ENCODE results near the gene SEC22B. TPM values are rescaled to one million over a fixed set of nuclear protein-coding genes. Genes with fewer than 3 reads are reported as not detected.
"Not testable (repeated sequence)": the region's sequence is repeated elsewhere in the genome, so short reads cannot be mapped to it uniquely, and the experiment has no call there.

SEC22B gene
- total RNA-seq, 1 donor from 2014 or later: 30.2 TPM

GRCh38 chr1:120113134-120113533, 63.2 kb downstream of the SEC22B start:
- ATAC-seq; intact Hi-C loops (cut with DNase I); H3K27me3 ChIP-seq; H3K4me1 ChIP-seq; H3K9me3 ChIP-seq; H3K4me3 ChIP-seq; H3K36me3 ChIP-seq; DNase-seq; H3K27ac ChIP-seq: not testable (repeated sequence)

- H3K36me3 ChIP-seq; DNase-seq; H3K4me1 ChIP-seq; intact Hi-C loops (cut with DNase I); H3K27ac ChIP-seq; H3K4me3 ChIP-seq; H3K27me3 ChIP-seq; H3K9me3 ChIP-seq; ATAC-seq: not testable (repeated sequence)
Observed at GRCh38 chr1:120112212-120112611, 64.1 kb downstream of the SEC22B start.

- H3K27me3 ChIP-seq; H3K36me3 ChIP-seq; ATAC-seq; H3K4me3 ChIP-seq; H3K4me1 ChIP-seq; intact Hi-C loops (cut with DNase I); H3K27ac ChIP-seq; H3K9me3 ChIP-seq; DNase-seq: not testable (repeated sequence)
Observed at GRCh38 chr1:120111771-120112170, 64.5 kb downstream of the SEC22B start.

- ATAC-seq; H3K27me3 ChIP-seq; H3K9me3 ChIP-seq; H3K4me1 ChIP-seq; intact Hi-C loops (cut with DNase I); DNase-seq; H3K27ac ChIP-seq; H3K36me3 ChIP-seq; H3K4me3 ChIP-seq: not testable (repeated sequence)
Observed at GRCh38 chr1:120111008-120111407, 65.3 kb downstream of the SEC22B start.

GRCh38 chr1:120109656-120110055, 66.7 kb downstream of the SEC22B start:
- DNase-seq; H3K36me3 ChIP-seq; ATAC-seq; H3K9me3 ChIP-seq; H3K27ac ChIP-seq; intact Hi-C loops (cut with DNase I); H3K27me3 ChIP-seq; H3K4me1 ChIP-seq; H3K4me3 ChIP-seq: not testable (repeated sequence)

- ATAC-seq; intact Hi-C loops (cut with DNase I); H3K27me3 ChIP-seq; H3K4me3 ChIP-seq; H3K27ac ChIP-seq; H3K9me3 ChIP-seq; H3K4me1 ChIP-seq; DNase-seq; H3K36me3 ChIP-seq: not testable (repeated sequence)
Observed at GRCh38 chr1:120109180-120109579, 67.1 kb downstream of the SEC22B start.

GRCh38 chr1:120105288-120105687, 71.0 kb downstream of the SEC22B start:
- peak; percentile 50 for ATAC-seq
- H3K4me3 ChIP-seq; H3K36me3 ChIP-seq; intact Hi-C loops (cut with DNase I); H3K9me3 ChIP-seq; H3K27ac ChIP-seq; DNase-seq; H3K4me1 ChIP-seq; H3K27me3 ChIP-seq: not testable (repeated sequence)

GRCh38 chr1:120103768-120104167, 72.6 kb downstream of the SEC22B start:
- intact Hi-C loops (cut with DNase I); H3K27me3 ChIP-seq: not testable (repeated sequence)

GRCh38 chr1:120101593-120101992, 74.7 kb downstream of the SEC22B start:
- ATAC-seq; H3K27ac ChIP-seq; intact Hi-C loops (cut with DNase I); H3K27me3 ChIP-seq; H3K4me3 ChIP-seq; DNase-seq; H3K4me1 ChIP-seq; H3K9me3 ChIP-seq; H3K36me3 ChIP-seq: not testable (repeated sequence)

More at GRCh38 chr1:120103768-120104167, 72.6 kb downstream of the SEC22B start:
- H3K27ac ChIP-seq, H3K4me3 ChIP-seq, H3K4me1 ChIP-seq, H3K9me3 ChIP-seq, H3K36me3 ChIP-seq, DNase-seq: not testable (repeated sequence)
- peak; percentile 78 for ATAC-seq

Other genes with a start within 250 kb of the SEC22B start
- 97.3 TPM for gene NOTCH2, start 106.9 kb downstream of the SEC22B start, total RNA-seq
- gene NBPF8, start 238.5 kb upstream of the SEC22B start, total RNA-seq: 10.1 TPM

Measured in upper lobe of right lung (tissue), 1 donor.